ENCODE data around the gene TEKT5.

DNA sequence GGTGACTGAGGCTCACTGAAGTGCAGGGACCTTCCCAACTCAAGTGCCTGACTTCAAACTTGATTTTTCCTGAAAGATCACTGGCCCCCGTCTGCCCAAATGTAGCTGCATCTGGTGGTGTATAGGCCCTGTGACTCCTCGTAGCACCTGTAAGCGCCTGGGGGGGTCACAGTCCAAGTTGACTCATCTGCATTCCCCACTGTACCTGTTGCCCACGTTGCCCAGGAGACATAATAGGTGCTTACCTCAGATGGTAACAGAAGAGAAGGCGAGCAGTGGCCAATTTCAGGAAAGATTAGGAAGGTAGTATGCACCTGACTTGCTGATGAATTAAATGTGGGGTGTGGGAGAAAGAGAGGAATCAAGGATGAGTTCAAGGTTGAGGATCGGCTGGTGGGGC lies 70.2 kb downstream of the TEKT5 start:
- TF ChIP-seq EZH2phosphoT487 (IDR thresholded peaks at IDR 0.05; ENCODE audit: insufficient read depth, low read depth): no peak
- no peak for TF ChIP-seq EZH2 (IDR thresholded peaks at IDR 0.05; ENCODE audit: insufficient read depth, poor library complexity, severe bottlenecking)
